K562 (cell line): ENCODE data around the gene SPEG. TPM values are rescaled to one million over a fixed set of nuclear protein-coding genes. Genes with fewer than 3 reads are reported as not detected.

Experiments
- BHLHE40 ChIP-seq: IDR thresholded peaks from 2 replicates; pipeline ENCODE4 v1.6.1; 2011; ENCODE audit warnings: low read length, improper control_type of control experiment
- CBFB ChIP-seq: sonication (generic); formaldehyde crosslinking; IDR thresholded peaks from 2 replicates; pipeline ENCODE4 v1.4.0; 2020; ENCODE audit warnings: mild to moderate bottlenecking, missing genetic modification reagents
- CTCFL ChIP-seq: IDR thresholded peaks from 2 replicates; pipeline ENCODE4 v1.6.1; 2011; ENCODE audit warnings: borderline replicate concordance, low read depth, mild to moderate bottlenecking, moderate library complexity, low read length; ENCODE audit not compliant: insufficient read depth, poor library complexity, severe bottlenecking
- EWSR1 ChIP-seq: fragments of 450-650 bp; IDR thresholded peaks from 2 replicates; pipeline ENCODE4 v1.6.1; 2018; ENCODE audit warnings: borderline replicate concordance, mild to moderate bottlenecking, low read depth, moderate library complexity; ENCODE audit not compliant: partially characterized antibody
- KHSRP ChIP-seq: fragments of 450-650 bp; IDR thresholded peaks from 2 replicates; pipeline ENCODE4 v1.6.1; 2017
- NCOA6 ChIP-seq: fragments of 450-650 bp; IDR thresholded peaks from 2 replicates; pipeline ENCODE4 v1.6.1; 2017; ENCODE audit warnings: mild to moderate bottlenecking
- POLR2AphosphoS5 ChIP-seq: IDR thresholded peaks from 2 replicates; pipeline ENCODE4 v1.6.1; 2011; ENCODE audit warnings: mild to moderate bottlenecking, low read depth, low read length, moderate library complexity; ENCODE audit not compliant: control insufficient read depth, insufficient read depth
- SMAD3 ChIP-seq: fragments of 450-650 bp; formaldehyde crosslinking; conservative IDR thresholded peaks from 2 replicates; pipeline ENCODE4 v1.4.0; 2020; ENCODE audit warnings: mild to moderate bottlenecking
- SMARCC2 ChIP-seq: fragments of 450-650 bp; IDR thresholded peaks from 2 replicates; pipeline ENCODE4 v1.6.1; 2017; ENCODE audit warnings: antibody characterized with exemption, moderate library complexity, mild to moderate bottlenecking, low read depth
- THRAP3 ChIP-seq: fragments of 450-650 bp; IDR thresholded peaks from 2 replicates; pipeline ENCODE4 v1.6.1; 2016; ENCODE audit warnings: mild to moderate bottlenecking, inconsistent platforms, borderline replicate concordance
- ZBTB43 ChIP-seq: sonication (generic); formaldehyde crosslinking; IDR thresholded peaks from 2 replicates; pipeline ENCODE4 v1.8.0; 2023; ENCODE audit warnings: mild to moderate bottlenecking, missing genetic modification reagents
- ZBTB49 ChIP-seq: sonication (generic); formaldehyde crosslinking; IDR thresholded peaks from 2 replicates; pipeline ENCODE4 v1.8.0; 2022; ENCODE audit warnings: missing genetic modification reagents, mild to moderate bottlenecking, borderline replicate concordance
- ZMIZ1 ChIP-seq, 2 experiments: fragments of 150-350 bp in 1 of 2; IDR thresholded peaks; 2 replicates each; pipeline ENCODE4 v1.6.1; 2012 to 2016; ENCODE audit warnings: low read depth in 2 of 2, low read length in 2 of 2, mild to moderate bottlenecking in 1 of 2, moderate library complexity in 1 of 2
- ZNF217 ChIP-seq: sonication (generic); formaldehyde crosslinking; IDR thresholded peaks from 2 replicates; pipeline ENCODE4 v1.8.0; 2022; ENCODE audit warnings: mild to moderate bottlenecking, missing genetic modification reagents
- polyA plus RNA-seq, 8 experiments: library from polyadenylated mRNA; depleted of rRNA in 4 of 8; stranded (reverse) in 5 of 8; unstranded in 3 of 8; fragments of >200 nt; fragmentation: Nextera tagmentation in 2 of 8; fragmentation: Illumina TruSeq in 1 of 8; extraction: Ambion mirVana in 2 of 8; extraction: Trizol in 1 of 8; gene quantifications; 2 replicates each; pipeline versions ENCODE4 v1.2.1 to v1.2.3, GENCODE V29; 2011 to 2014; ENCODE audit warnings: inconsistent platforms in 1 of 8, missing spikeins in 1 of 8
- total RNA-seq, 7 experiments: library from RNA; depleted of rRNA in 6 of 7; stranded (reverse); fragments of >200 nt in 6 of 7; fragmentation: Illumina TruSeq in 2 of 7; extraction: Trizol in 2 of 7; gene quantifications; 2 replicates each; pipeline versions ENCODE4 v1.2.1 to v1.2.3, GENCODE V29; 2011 to 2021; ENCODE audit warnings: low replicate concordance in 1 of 7

The SPEG gene
- total and polyA plus RNA-seq, 9 of the 15 experiments (the other 6 are each of a cell fraction or from before 2014, with no cell fraction given), result 0.49 to 8.7 (median 3.0) TPM

GRCh38 chr2:219525533-219526232 lies 91.0 kb downstream of the SPEG start (continued):
- peak; percentile 61; the same call in 1 of the 2 replicates for TF ChIP-seq SMARCC2
- no peak for TF ChIP-seq CTCFL
- no peak for TF ChIP-seq EWSR1
- TF ChIP-seq ZMIZ1 (IDR thresholded peaks at IDR 0.05; ENCODE audit: low read depth in 2 of 2, low read length in 2 of 2), result peak in 1 of 2 experiments; percentile 38; a peak in 1 of 4 replicates
- TF ChIP-seq POLR2AphosphoS5, result peak; percentile 81; the same call in 1 of the 2 replicates
- TF ChIP-seq ZNF217, result no peak
- no peak for TF ChIP-seq CBFB
- no peak for TF ChIP-seq NCOA6
- TF ChIP-seq BHLHE40, result peak; percentile 13; the same call in 1 of the 2 replicates
- no peak for TF ChIP-seq SMAD3 (CRISPR knock-in tag)
- TF ChIP-seq ZBTB43 (CRISPR knock-in tag), result no peak
- no peak for TF ChIP-seq KHSRP
- TF ChIP-seq ZBTB49 (CRISPR knock-in tag), result no peak
- no peak for TF ChIP-seq THRAP3
